HCT116 (cell line): ENCODE results near the gene ATF6B.

Source experiments
- ATF3 ChIP-seq: IDR thresholded peaks from 2 replicates; pipeline ENCODE4 v1.6.1; 2012
- EZH2 ChIP-seq: fragments of 200-600 bp; sonication (generic); IDR thresholded peaks from 2 replicates; pipeline ENCODE4 v1.6.1; 2017; ENCODE audit warnings: antibody characterized with exemption, mixed run types
- EZH2phosphoT487 ChIP-seq: fragments of 200-600 bp; IDR thresholded peaks from 2 replicates; pipeline ENCODE4 v1.6.1; 2018; ENCODE audit warnings: antibody characterized with exemption, borderline replicate concordance
- JUND ChIP-seq: IDR thresholded peaks from 2 replicates; pipeline ENCODE4 v1.6.1; 2012
- POLR2A ChIP-seq: IDR thresholded peaks from 2 replicates; pipeline ENCODE4 v1.7.0; 2011; ENCODE audit warnings: borderline replicate concordance; ENCODE audit not compliant: insufficient read depth, insufficient read length; ENCODE audit errors: extremely low read depth
- POLR2AphosphoS5 ChIP-seq: IDR thresholded peaks from 2 replicates; pipeline ENCODE4 v1.6.1; 2011; ENCODE audit warnings: mild to moderate bottlenecking, low read depth, low read length, moderate library complexity
- RAD21 ChIP-seq: IDR thresholded peaks from 2 replicates; pipeline ENCODE4 v1.6.1; 2012; ENCODE audit warnings: low read depth, mild to moderate bottlenecking
- SIN3A ChIP-seq: IDR thresholded peaks from 2 replicates; pipeline ENCODE4 v1.6.1; 2012; ENCODE audit warnings: low read depth
- SRF ChIP-seq: IDR thresholded peaks from 2 replicates; pipeline ENCODE4 v1.6.1; 2012; ENCODE audit warnings: low read depth
- TCF7L2 ChIP-seq: IDR thresholded peaks from 2 replicates; pipeline ENCODE4 v1.7.0; 2011; ENCODE audit warnings: borderline replicate concordance, inconsistent platforms; ENCODE audit not compliant: insufficient read depth, insufficient read length; ENCODE audit errors: extremely low read depth
- ZFX ChIP-seq: fragments of 450-650 bp; IDR thresholded peaks from 2 replicates; pipeline ENCODE4 v1.6.1; 2017
- TF ChIP-seq, protein P1 (sequence below), 3 experiments: fragments of 200-600 bp in 1 of 3; sonication (generic) in 1 of 3; IDR thresholded peaks in 2 of 3; conservative IDR thresholded peaks in 1 of 3; 2 replicates each; pipeline ENCODE4 v1.5.1; 2012 to 2017; ENCODE audit warnings: low read depth in 2 of 3, low read length in 2 of 3, antibody characterized with exemption in 1 of 3, borderline replicate concordance in 1 of 3, control low read depth in 1 of 3, mild to moderate bottlenecking in 1 of 3, mixed read lengths in 1 of 3, mixed run types in 1 of 3, moderate library complexity in 1 of 3; ENCODE audit not compliant: insufficient read depth in 1 of 3
- TF ChIP-seq, protein P2 (sequence below): IDR thresholded peaks from 2 replicates; pipeline ENCODE4 v1.6.1; 2012; ENCODE audit warnings: low read depth

- TF ChIP-seq, protein P1, sequence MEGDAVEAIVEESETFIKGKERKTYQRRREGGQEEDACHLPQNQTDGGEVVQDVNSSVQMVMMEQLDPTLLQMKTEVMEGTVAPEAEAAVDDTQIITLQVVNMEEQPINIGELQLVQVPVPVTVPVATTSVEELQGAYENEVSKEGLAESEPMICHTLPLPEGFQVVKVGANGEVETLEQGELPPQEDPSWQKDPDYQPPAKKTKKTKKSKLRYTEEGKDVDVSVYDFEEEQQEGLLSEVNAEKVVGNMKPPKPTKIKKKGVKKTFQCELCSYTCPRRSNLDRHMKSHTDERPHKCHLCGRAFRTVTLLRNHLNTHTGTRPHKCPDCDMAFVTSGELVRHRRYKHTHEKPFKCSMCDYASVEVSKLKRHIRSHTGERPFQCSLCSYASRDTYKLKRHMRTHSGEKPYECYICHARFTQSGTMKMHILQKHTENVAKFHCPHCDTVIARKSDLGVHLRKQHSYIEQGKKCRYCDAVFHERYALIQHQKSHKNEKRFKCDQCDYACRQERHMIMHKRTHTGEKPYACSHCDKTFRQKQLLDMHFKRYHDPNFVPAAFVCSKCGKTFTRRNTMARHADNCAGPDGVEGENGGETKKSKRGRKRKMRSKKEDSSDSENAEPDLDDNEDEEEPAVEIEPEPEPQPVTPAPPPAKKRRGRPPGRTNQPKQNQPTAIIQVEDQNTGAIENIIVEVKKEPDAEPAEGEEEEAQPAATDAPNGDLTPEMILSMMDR (IDR thresholded peaks at IDR 0.05 in 2 of 3, conservative IDR thresholded peaks at IDR 0.05 in 1 of 3; ENCODE audit: borderline replicate concordance in 1 of 3, insufficient read depth in 1 of 3, low read depth in 2 of 3, low read length in 2 of 3), result no peak
- no peak for TF ChIP-seq POLR2A
- TF ChIP-seq POLR2AphosphoS5, result no peak
- TF ChIP-seq EZH2phosphoT487, result no peak
- TF ChIP-seq EZH2, result no peak
- TF ChIP-seq ZFX, result no peak
- TF ChIP-seq, protein P2, sequence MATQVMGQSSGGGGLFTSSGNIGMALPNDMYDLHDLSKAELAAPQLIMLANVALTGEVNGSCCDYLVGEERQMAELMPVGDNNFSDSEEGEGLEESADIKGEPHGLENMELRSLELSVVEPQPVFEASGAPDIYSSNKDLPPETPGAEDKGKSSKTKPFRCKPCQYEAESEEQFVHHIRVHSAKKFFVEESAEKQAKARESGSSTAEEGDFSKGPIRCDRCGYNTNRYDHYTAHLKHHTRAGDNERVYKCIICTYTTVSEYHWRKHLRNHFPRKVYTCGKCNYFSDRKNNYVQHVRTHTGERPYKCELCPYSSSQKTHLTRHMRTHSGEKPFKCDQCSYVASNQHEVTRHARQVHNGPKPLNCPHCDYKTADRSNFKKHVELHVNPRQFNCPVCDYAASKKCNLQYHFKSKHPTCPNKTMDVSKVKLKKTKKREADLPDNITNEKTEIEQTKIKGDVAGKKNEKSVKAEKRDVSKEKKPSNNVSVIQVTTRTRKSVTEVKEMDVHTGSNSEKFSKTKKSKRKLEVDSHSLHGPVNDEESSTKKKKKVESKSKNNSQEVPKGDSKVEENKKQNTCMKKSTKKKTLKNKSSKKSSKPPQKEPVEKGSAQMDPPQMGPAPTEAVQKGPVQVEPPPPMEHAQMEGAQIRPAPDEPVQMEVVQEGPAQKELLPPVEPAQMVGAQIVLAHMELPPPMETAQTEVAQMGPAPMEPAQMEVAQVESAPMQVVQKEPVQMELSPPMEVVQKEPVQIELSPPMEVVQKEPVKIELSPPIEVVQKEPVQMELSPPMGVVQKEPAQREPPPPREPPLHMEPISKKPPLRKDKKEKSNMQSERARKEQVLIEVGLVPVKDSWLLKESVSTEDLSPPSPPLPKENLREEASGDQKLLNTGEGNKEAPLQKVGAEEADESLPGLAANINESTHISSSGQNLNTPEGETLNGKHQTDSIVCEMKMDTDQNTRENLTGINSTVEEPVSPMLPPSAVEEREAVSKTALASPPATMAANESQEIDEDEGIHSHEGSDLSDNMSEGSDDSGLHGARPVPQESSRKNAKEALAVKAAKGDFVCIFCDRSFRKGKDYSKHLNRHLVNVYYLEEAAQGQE, result no peak
- TF ChIP-seq ATF3, result no peak
- no peak for TF ChIP-seq SRF
- no peak for TF ChIP-seq TCF7L2
- TF ChIP-seq RAD21, result no peak
- TF ChIP-seq JUND, result no peak
- TF ChIP-seq SIN3A, result no peak
These were observed 54.9 kb downstream of the ATF6B start for GRCh38 chr6:32073101-32073500.
